Measurements from ENCODE around the gene POLD1. TPM values are rescaled to one million over a fixed set of nuclear protein-coding genes. Genes with fewer than 3 reads are reported as not detected.
A peak's percentile ranks its signal among the peaks of the same experiment; 100 is the strongest.

Gene POLD1
- total and polyA plus RNA-seq, 2 of the 13 experiments (the other 11 are each of a cell fraction or from before 2014, with no cell fraction given), result 17.4 to 54.0 TPM

GRCh38 chr19:50423279-50424113 is 39.3 kb downstream of the POLD1 start (continued):
- peak; percentile 37 for TF ChIP-seq ZNF687 (CRISPR knock-in tag; IDR thresholded peaks at IDR 0.05)
- TF ChIP-seq RXRA (CRISPR knock-in tag; IDR thresholded peaks at IDR 0.05), result 0 out of 2 replicates have a peak, but pooled peaks have one; percentile 16
- 0 out of 2 replicates have a peak, but pooled peaks have one; percentile 17 for TF ChIP-seq TBX2 (CRISPR knock-in tag; IDR thresholded peaks at IDR 0.05; ENCODE audit: borderline replicate concordance)
- TF ChIP-seq ZEB1 (IDR thresholded peaks at IDR 0.05; ENCODE audit: insufficient replicate concordance, low read depth), result peak; percentile 16
- TF ChIP-seq SMAD1 (CRISPR knock-in tag; IDR thresholded peaks at IDR 0.05; ENCODE audit: borderline replicate concordance, low read depth), result no peak
- peak; percentile 99 for TF ChIP-seq ZNF768 (CRISPR knock-in tag; IDR thresholded peaks at IDR 0.05)
- no peak for TF ChIP-seq ZNF432 (CRISPR knock-in tag; IDR thresholded peaks at IDR 0.05; ENCODE audit: borderline replicate concordance)
- no peak for TF ChIP-seq HDAC6 (IDR thresholded peaks at IDR 0.05; ENCODE audit: low read depth, low read length)
- TF ChIP-seq ZNF12 (CRISPR knock-in tag; IDR thresholded peaks at IDR 0.05), result no peak
- no peak for TF ChIP-seq ZNF335 (CRISPR knock-in tag; IDR thresholded peaks at IDR 0.05)

Data from HepG2 (cell line).